Dedifferentiated amniotic fluid mesenchymal stem cell (primary cell): ENCODE results near the gene ATG4B.
"Not testable (repeated sequence)": the region's sequence is repeated elsewhere in the genome, so short reads cannot be mapped to it uniquely, and the experiment has no call there.

Experiments used
- DNase-seq: peaks from one replicate; pipeline ENCODE4 v3.0.0-alpha.2; 2016; ENCODE audit errors: extremely low spot score

Gene ATG4B

GRCh38 chr2:241637018-241637794, at the start of gene ATG4B, which contains the start of gene THAP4:
Gene ATG4B, plus strand, starts transcription at chr2:241637693. Its CDS starts 22 bp downstream, at chr2:241637715.
Gene THAP4, minus strand, starts transcription at chr2:241637158. Its CDS starts 141 bp downstream, at chr2:241637017.
- DNase-seq, result peak; percentile 63

GRCh38 chr2:241589863-241590262, 47.6 kb upstream of the ATG4B start:
- not testable (repeated sequence) for DNase-seq

GRCh38 chr2:241590496-241591455, 46.7 kb upstream of the ATG4B start:
- not testable (repeated sequence) for DNase-seq

- DNase-seq, result no peak
Observed at GRCh38 chr2:241592126-241592845, 45.2 kb upstream of the ATG4B start.

GRCh38 chr2:241593271-241593670, 44.2 kb upstream of the ATG4B start:
- no peak for DNase-seq

GRCh38 chr2:241595600-241596140, 41.8 kb upstream of the ATG4B start:
- DNase-seq, result no peak

- no peak for DNase-seq
Observed at GRCh38 chr2:241597561-241597960, 39.9 kb upstream of the ATG4B start.

- no peak for DNase-seq
Observed at GRCh38 chr2:241598061-241598460, 39.4 kb upstream of the ATG4B start.

GRCh38 chr2:241598487-241598886, 39.0 kb upstream of the ATG4B start:
- no peak for DNase-seq

- no peak for DNase-seq
Observed at GRCh38 chr2:241599615-241600014, 37.9 kb upstream of the ATG4B start.

- no peak for DNase-seq
Observed at GRCh38 chr2:241601841-241602240, 35.7 kb upstream of the ATG4B start.

- DNase-seq, result no peak
Observed at GRCh38 chr2:241602720-241603119, 34.8 kb upstream of the ATG4B start.

GRCh38 chr2:241603686-241604085, 33.8 kb upstream of the ATG4B start:
- no peak for DNase-seq

GRCh38 chr2:241606186-241606585, 31.3 kb upstream of the ATG4B start:
- DNase-seq, result no peak

- DNase-seq, result no peak
Observed at GRCh38 chr2:241607162-241607885, 30.2 kb upstream of the ATG4B start.

- DNase-seq, result no peak
Observed at GRCh38 chr2:241608881-241609280, 28.6 kb upstream of the ATG4B start.

GRCh38 chr2:241609859-241610793, 27.4 kb upstream of the ATG4B start:
- DNase-seq, result peak; percentile 46

GRCh38 chr2:241611062-241611461, 26.4 kb upstream of the ATG4B start:
- DNase-seq, result no peak

GRCh38 chr2:241612156-241613016, 25.1 kb upstream of the ATG4B start:
- no peak for DNase-seq
